RWPE2 (cell line): ENCODE data around the gene FSCN2.

Experiments
- ATAC-seq: fragments of 200-7000 bp; cut with Tn5 transposase; 3 replicates; pipeline ENCODE4 v1.9.1; 2021; ENCODE audit warnings: low read depth
- DNase-seq: peaks from one replicate; pipeline ENCODE4 v3.0.0-alpha.2; 2020; ENCODE audit warnings: low spot score
- H3K27ac ChIP-seq: fragments of 450-650 bp; 2 replicates; pipeline ENCODE4 v1.5.1; 2017; ENCODE audit warnings: mild to moderate bottlenecking; ENCODE audit not compliant: poor library complexity, severe bottlenecking
- H3K27me3 ChIP-seq: fragments of 250-450 bp; sonication (Bioruptor Pico); 2 replicates; pipeline ENCODE4 v1.5.1; 2021; ENCODE audit warnings: mild to moderate bottlenecking, moderate library complexity; ENCODE audit not compliant: insufficient read depth, poor library complexity, severe bottlenecking
- H3K36me3 ChIP-seq: fragments of 250-450 bp; sonication (Bioruptor Pico); 2 replicates; pipeline ENCODE4 v1.5.1; 2020; ENCODE audit warnings: low read depth, mild to moderate bottlenecking, moderate library complexity
- H3K4me1 ChIP-seq: fragments of 250-450 bp; sonication (Bioruptor Pico); 2 replicates; pipeline ENCODE4 v1.5.1; 2021; ENCODE audit warnings: mild to moderate bottlenecking, moderate library complexity; ENCODE audit not compliant: insufficient read depth, poor library complexity, severe bottlenecking
- H3K4me3 ChIP-seq: fragments of 250-450 bp; sonication (Bioruptor Pico); 2 replicates; pipeline ENCODE4 v1.5.1; 2021; ENCODE audit warnings: mild to moderate bottlenecking, moderate library complexity; ENCODE audit not compliant: severe bottlenecking
- H3K9me3 ChIP-seq: fragments of 250-450 bp; sonication (Bioruptor Pico); 2 replicates; pipeline ENCODE4 v1.5.1; 2021; ENCODE audit warnings: mild to moderate bottlenecking, moderate library complexity; ENCODE audit not compliant: severe bottlenecking
- TF ChIP-seq, protein P1 (sequence below): fragments of 450-650 bp; IDR thresholded peaks from one replicate; pipeline ENCODE4 v1.5.1; 2017; ENCODE audit warnings: mild to moderate bottlenecking, moderate library complexity; ENCODE audit not compliant: poor library complexity, severe bottlenecking

FSCN2 gene

DNA sequence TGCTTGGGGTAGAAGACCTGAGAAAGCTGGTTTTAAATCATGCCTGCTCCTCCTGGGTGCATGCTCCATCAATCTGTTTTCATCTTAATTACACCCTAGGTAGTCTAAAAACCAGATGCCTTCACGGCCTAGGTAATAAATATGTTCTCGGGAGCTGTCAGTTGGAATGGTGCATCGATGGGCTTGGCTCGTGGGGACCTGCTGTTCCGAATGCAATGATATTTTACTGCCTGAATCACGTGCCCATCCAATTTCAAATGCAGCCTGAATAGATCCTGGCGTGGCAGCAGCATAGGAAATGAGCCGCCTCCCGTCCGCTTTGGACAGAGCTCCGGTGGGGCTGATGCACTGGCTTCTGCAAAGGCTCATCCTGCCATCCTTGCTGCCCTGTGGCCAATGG, 42.8 kb downstream of the FSCN2 start:
- no peaks in the 10 kb centered on the region for H3K9me3 ChIP-seq
- DNase-seq (no peak), ATAC-seq (no peak)
- H3K4me1 ChIP-seq, result peaks cover 29% of the 10 kb centered on the region
- TF ChIP-seq, protein P1, sequence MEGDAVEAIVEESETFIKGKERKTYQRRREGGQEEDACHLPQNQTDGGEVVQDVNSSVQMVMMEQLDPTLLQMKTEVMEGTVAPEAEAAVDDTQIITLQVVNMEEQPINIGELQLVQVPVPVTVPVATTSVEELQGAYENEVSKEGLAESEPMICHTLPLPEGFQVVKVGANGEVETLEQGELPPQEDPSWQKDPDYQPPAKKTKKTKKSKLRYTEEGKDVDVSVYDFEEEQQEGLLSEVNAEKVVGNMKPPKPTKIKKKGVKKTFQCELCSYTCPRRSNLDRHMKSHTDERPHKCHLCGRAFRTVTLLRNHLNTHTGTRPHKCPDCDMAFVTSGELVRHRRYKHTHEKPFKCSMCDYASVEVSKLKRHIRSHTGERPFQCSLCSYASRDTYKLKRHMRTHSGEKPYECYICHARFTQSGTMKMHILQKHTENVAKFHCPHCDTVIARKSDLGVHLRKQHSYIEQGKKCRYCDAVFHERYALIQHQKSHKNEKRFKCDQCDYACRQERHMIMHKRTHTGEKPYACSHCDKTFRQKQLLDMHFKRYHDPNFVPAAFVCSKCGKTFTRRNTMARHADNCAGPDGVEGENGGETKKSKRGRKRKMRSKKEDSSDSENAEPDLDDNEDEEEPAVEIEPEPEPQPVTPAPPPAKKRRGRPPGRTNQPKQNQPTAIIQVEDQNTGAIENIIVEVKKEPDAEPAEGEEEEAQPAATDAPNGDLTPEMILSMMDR, result no peak
- no peak overlapping the region for H3K27ac ChIP-seq
- no peak overlapping the region for H3K4me3 ChIP-seq
- H3K36me3 ChIP-seq, result peaks cover 93% of the 10 kb centered on the region
- H3K27me3 ChIP-seq, result no peaks in the 10 kb centered on the region

DNA sequence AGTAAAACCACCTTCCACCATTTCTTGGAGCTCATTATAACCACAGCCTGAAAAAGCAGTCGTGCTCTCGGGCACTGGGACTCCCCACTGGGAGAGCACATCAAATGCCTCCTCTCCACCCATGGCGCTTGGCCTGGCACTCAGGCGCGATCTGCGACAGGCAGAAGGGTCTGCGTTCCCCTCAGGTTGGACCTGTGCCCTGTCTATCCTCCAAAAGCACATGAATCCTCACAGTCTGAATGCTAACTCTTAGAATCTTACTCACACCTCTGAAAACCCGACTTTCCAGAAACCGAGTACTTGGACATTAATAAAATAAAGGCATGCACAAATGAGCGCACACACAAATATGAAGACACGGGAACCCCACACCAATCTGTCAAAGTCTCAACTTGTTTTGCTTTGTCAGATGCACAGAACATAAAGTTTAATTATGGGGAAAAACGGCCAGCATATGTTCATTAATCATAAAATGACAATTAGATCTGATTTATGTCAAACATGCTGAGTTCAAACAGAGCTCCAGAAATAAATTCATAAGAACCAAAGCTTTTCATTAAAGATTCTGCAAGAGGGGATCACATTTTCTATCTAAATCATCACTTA, 44.5 kb downstream of the FSCN2 start:
- H3K36me3 ChIP-seq, result peaks cover 86% of the 10 kb centered on the region
- H3K4me3 ChIP-seq, result no peak overlapping the region
- peak overlapping the region; percentile 11 for H3K27ac ChIP-seq
- no peaks in the 10 kb centered on the region for H3K9me3 ChIP-seq
- H3K27me3 ChIP-seq, result no peaks in the 10 kb centered on the region
- DNase-seq (no peak), ATAC-seq (no peak)
- peaks cover 31% of the 10 kb centered on the region for H3K4me1 ChIP-seq
- TF ChIP-seq, protein P1, result no peak

DNA sequence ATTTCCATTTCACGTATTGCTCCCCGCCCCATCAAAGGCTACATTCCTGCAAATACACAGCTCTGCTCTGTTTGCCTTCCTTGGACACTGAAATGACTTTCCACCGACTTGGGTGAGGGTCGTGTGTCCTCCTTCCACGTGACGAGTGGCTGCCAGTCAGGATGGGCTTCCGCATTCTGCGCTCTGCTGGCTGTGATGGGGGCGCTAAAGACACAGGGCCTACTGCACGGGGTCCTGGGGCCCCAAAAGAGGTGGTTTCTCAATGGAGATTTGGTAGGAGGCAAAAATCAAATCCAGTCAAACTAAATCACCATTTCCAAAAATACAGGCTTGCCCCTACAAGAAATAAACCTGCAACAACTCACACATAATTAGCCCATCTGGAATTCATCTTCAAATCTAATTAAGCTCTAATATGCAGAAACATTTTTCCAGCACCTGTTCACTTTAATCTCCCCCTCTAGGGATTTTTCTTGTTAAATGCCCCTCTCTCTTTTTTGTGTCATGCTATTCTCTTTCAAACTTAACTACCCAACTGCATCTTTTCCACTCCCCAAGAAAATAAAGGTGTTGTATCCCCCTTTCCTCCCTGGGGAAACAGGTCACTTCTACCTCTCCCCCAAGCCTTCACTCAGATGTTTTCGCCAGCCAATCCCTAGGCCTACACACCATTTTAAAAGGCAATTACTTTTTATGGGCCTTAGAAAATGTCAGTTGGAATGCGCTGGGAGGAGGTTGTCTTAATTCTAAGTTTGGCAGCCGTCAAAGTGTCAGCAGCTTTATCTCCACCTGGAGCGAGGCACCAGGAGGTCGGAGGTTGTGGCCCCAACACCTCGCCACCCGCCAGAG, 45.8 kb downstream of the FSCN2 start:
- Histone ChIP-seq H3K27me3 (no peaks in the 10 kb centered on the region), H3K27ac (no peak overlapping the region), H3K4me1 (peaks cover 34% of the 10 kb centered on the region), H3K4me3 (no peak overlapping the region), H3K9me3 (no peaks in the 10 kb centered on the region), H3K36me3 (peaks cover 82% of the 10 kb centered on the region)
- no peak for ATAC-seq
- no peak for DNase-seq
- TF ChIP-seq, protein P1, result no peak

DNA sequence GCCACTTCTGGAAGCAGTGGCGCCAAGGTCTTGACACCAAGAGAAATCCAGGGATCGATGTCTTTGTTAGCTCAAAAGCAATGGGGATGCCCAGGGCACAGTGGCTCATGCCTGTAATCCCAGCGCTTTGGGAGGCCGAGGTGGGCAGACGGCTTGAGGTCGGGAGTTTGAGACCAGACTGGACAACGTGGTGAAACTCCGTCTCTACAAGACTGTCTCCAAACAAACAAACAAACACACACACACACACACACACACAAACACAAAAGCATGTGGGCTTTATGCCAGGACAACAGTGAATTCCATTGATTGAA, 46.4 kb downstream of the FSCN2 start:
- DNase-seq (no peak), ATAC-seq (no peak)
- TF ChIP-seq, protein P1, result no peak
- no peaks in the 10 kb centered on the region for H3K9me3 ChIP-seq
- peaks cover 77% of the 10 kb centered on the region for H3K36me3 ChIP-seq
- peak overlapping the region; percentile 92 for H3K27ac ChIP-seq
- H3K4me3 ChIP-seq, result no peak overlapping the region
- peaks cover 34% of the 10 kb centered on the region for H3K4me1 ChIP-seq
- H3K27me3 ChIP-seq, result no peaks in the 10 kb centered on the region

DNA sequence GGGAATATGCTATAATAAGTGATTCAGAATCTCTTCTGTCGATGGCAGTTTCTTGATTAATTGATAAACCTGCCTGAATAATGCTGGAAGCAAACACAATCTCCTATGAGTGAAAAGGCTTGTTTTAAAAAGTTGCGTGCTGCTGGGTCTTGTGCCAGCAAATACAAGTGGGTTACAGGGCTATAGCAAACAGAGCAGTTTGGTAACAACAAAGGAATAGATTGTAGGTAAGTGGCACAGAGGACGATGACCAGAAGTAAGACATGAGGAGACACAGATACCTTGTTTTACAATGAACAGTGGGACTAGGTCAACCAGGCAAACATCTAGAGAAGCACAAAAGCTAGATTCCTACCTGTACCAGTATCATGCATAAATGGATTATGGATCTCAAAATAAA, 47.7 kb downstream of the FSCN2 start:
- Histone ChIP-seq H3K4me1 (peaks cover 34% of the 10 kb centered on the region), H3K27me3 (no peaks in the 10 kb centered on the region), H3K4me3 (no peak overlapping the region), H3K9me3 (no peaks in the 10 kb centered on the region), H3K27ac (peak overlapping the region; percentile 92), H3K36me3 (peaks cover 65% of the 10 kb centered on the region)
- ATAC-seq, result no peak
- TF ChIP-seq, protein P1, result no peak
- no peak for DNase-seq
